ENCODE data around the gene CLPTM1.

The CLPTM1 gene

GRCh38 chr19:45041125-45041524, 85.9 kb downstream of the CLPTM1 start:
- no peak for DNase-seq (ENCODE audit: low read depth)
- TF ChIP-seq, protein P1, sequence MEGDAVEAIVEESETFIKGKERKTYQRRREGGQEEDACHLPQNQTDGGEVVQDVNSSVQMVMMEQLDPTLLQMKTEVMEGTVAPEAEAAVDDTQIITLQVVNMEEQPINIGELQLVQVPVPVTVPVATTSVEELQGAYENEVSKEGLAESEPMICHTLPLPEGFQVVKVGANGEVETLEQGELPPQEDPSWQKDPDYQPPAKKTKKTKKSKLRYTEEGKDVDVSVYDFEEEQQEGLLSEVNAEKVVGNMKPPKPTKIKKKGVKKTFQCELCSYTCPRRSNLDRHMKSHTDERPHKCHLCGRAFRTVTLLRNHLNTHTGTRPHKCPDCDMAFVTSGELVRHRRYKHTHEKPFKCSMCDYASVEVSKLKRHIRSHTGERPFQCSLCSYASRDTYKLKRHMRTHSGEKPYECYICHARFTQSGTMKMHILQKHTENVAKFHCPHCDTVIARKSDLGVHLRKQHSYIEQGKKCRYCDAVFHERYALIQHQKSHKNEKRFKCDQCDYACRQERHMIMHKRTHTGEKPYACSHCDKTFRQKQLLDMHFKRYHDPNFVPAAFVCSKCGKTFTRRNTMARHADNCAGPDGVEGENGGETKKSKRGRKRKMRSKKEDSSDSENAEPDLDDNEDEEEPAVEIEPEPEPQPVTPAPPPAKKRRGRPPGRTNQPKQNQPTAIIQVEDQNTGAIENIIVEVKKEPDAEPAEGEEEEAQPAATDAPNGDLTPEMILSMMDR (IDR thresholded peaks at IDR 0.05; ENCODE audit: low read depth, low read length, missing control alignments) = no peak
- no peak overlapping the region for H3K4me3 ChIP-seq (ENCODE audit: low read depth, low read length)
